MCF 10A (cell line): Measurements from ENCODE around the gene AGRP. TPM values are rescaled to one million over a fixed set of nuclear protein-coding genes. Genes with fewer than 3 reads are reported as not detected.
A peak's percentile ranks its signal among the peaks of the same experiment; 100 is the strongest.

Experiments used
- BruUV-seq: library from RNA; stranded (reverse); fragments of 400-500 nt; replicated peaks from 2 replicates; lab custom pipeline; 2021; lab: Mats Ljungman, UMichigan
- CTCF ChIA-PET: fragments of 300-600 bp; sonication (Branson Sonifier 250); formaldehyde crosslinking; extraction: SDS; loops from one replicate; lab custom pipeline; 2021; ENCODE audit warnings: antibody characterized with exemption, inconsistent platforms; lab: Yijun Ruan, JAX
- POLR2A ChIA-PET: fragments of 300-600, 350-650 bp; sonication (Branson Sonifier 250); formaldehyde crosslinking; extraction: SDS; loops from one replicate; lab custom pipeline; 2020; ENCODE audit warnings: antibody characterized with exemption, inconsistent platforms; lab: Yijun Ruan, JAX
- DNase-seq: peaks from one replicate; pipeline ENCODE4 v3.0.0-alpha.2; 2018; ENCODE audit not compliant: unreplicated experiment
- H3K27ac Mint-ChIP-seq: one replicate; pipeline ENCODE4 v1.8.0; 2022; ENCODE audit warnings: mild to moderate bottlenecking, low read depth, mixed read lengths; ENCODE audit not compliant: unreplicated experiment
- H3K27me3 Mint-ChIP-seq: one replicate; pipeline ENCODE4 v1.8.0; 2022; ENCODE audit warnings: mixed read lengths; ENCODE audit not compliant: insufficient read depth, unreplicated experiment
- H3K36me3 Mint-ChIP-seq: one replicate; pipeline ENCODE4 v1.8.0; 2022; ENCODE audit warnings: mild to moderate bottlenecking, moderate library complexity, mixed read lengths; ENCODE audit not compliant: insufficient read depth, unreplicated experiment
- H3K4me1 Mint-ChIP-seq: one replicate; pipeline ENCODE4 v1.8.0; 2022; ENCODE audit warnings: mixed read lengths; ENCODE audit not compliant: insufficient read depth, unreplicated experiment
- H3K4me3 Mint-ChIP-seq: one replicate; pipeline ENCODE4 v1.8.0; 2022; ENCODE audit warnings: mild to moderate bottlenecking, moderate library complexity, mixed read lengths; ENCODE audit not compliant: unreplicated experiment
- H3K9me3 Mint-ChIP-seq: one replicate; pipeline ENCODE4 v1.8.0; 2022; ENCODE audit warnings: mixed read lengths; ENCODE audit not compliant: unreplicated experiment
- intact Hi-C: fragments of 100-400 bp; cut with micrococcal nuclease; formaldehyde crosslinking; loops from 2 replicates; pipeline ENCODE4 v1.14.1; 2022
- total RNA-seq: library from RNA; stranded (reverse); gene quantifications from 2 replicates; pipeline ENCODE4 v1.2.3, GENCODE V29; 2022
- TF ChIP-seq, protein P1 (sequence below): fragments of 200-600 bp; IDR thresholded peaks from one replicate; pipeline ENCODE4 v1.8.0; 2022; ENCODE audit warnings: antibody characterized with exemption, mild to moderate bottlenecking; ENCODE audit not compliant: unreplicated experiment

Gene AGRP
- total RNA-seq, 1 experiment from 2014 or later, result not detected

DNA sequence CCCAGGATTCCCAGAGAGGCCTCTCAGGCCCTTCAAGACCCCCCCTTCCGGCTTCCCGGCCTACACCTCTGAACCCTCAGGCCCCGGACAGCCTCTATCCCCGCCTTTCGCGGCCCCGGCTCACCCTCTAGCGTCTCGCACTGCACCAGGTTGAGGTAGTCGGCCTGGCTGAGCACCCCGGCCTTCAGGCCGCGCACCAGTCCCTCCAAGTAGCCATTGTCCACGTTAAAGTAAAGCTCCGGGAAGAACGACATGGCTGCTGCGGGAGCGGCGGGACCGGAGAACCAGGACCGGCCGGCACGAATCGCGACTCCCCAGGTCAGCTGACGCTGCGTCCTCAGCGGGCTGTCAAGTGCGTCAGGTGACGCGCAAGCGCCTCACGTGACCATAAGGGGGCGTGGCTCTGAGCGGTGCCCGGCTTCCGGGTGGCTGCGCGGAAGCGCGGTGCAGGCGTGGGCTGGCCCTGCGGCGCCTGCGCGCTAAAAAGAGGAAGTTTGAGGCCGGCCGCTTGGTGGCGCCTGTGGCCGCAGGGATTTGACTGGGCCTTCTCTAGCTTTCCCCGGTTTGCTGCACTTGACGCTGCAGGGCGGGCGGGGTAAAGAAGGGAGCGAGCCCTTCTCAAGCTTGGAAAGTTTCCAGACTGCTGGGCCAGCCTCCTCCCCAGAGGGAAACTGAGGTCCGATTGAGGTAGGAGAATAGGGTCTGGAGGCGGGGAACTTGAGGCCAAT, 2.4 kb downstream of the AGRP start, which contains the start of gene ATP6V0D1:
Gene ATP6V0D1, minus strand, starts transcription at position 325 of the 728 bp plus-strand sequence. Its CDS starts 71 bp downstream, at position 254.
- intact Hi-C loops, result loop anchor here (1.0 kb wide), 1 partner anchor 33 kb away; no protein-coding TSS in a partner anchor
- H3K27ac Mint-ChIP-seq, result peak within 1 kb of the TSS; percentile 97
- peak; percentile 96 for DNase-seq
- peaks cover 17% of the 10 kb centered on the region for H3K36me3 Mint-ChIP-seq
- peaks cover 22% of the 10 kb centered on the region for H3K4me1 Mint-ChIP-seq
- no peaks in the 10 kb centered on the region for H3K27me3 Mint-ChIP-seq
- ChIA-PET POLR2A (interaction anchor here (0.6 to 3.4 kb wide), 29 partner anchors 9 to 672 kb away, joined by 3 to 21 read pairs (median 4); partner anchors contain the start of genes ACD, FHOD1, NFATC3 and RANBP10), CTCF (interaction anchor here (0.6 to 6.2 kb wide), 29 partner anchors 11 to 1037 kb away, joined by 3 to 52 read pairs (median 4); partner anchors contain the start of genes CTCF, E2F4 and GFOD2)
- H3K4me3 Mint-ChIP-seq, result peak within 1 kb of the TSS; percentile 98
- TF ChIP-seq, protein P1, sequence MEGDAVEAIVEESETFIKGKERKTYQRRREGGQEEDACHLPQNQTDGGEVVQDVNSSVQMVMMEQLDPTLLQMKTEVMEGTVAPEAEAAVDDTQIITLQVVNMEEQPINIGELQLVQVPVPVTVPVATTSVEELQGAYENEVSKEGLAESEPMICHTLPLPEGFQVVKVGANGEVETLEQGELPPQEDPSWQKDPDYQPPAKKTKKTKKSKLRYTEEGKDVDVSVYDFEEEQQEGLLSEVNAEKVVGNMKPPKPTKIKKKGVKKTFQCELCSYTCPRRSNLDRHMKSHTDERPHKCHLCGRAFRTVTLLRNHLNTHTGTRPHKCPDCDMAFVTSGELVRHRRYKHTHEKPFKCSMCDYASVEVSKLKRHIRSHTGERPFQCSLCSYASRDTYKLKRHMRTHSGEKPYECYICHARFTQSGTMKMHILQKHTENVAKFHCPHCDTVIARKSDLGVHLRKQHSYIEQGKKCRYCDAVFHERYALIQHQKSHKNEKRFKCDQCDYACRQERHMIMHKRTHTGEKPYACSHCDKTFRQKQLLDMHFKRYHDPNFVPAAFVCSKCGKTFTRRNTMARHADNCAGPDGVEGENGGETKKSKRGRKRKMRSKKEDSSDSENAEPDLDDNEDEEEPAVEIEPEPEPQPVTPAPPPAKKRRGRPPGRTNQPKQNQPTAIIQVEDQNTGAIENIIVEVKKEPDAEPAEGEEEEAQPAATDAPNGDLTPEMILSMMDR, result peak; percentile 79
- H3K9me3 Mint-ChIP-seq, result no peaks in the 10 kb centered on the region
- no TSS peak for BruUV-seq

- Mint-ChIP-seq H3K4me1 (peaks cover 31% of the 10 kb centered on the region), H3K36me3 (peaks cover 17% of the 10 kb centered on the region), H3K27ac (peak overlapping the region; percentile 7), H3K27me3 (no peaks in the 10 kb centered on the region), H3K9me3 (no peaks in the 10 kb centered on the region), H3K4me3 (peak overlapping the region; percentile 98)
- CTCF ChIA-PET, result interaction anchor here (0.7 to 6.2 kb wide), 4 partner anchors 12 to 50 kb away, joined by 3 to 52 read pairs (median 4); no protein-coding TSS in a partner anchor
- no TSS peak for BruUV-seq
- TF ChIP-seq, protein P1, result no peak
- POLR2A ChIA-PET, result interaction anchor here (1.5 kb wide), 1 partner anchor 13 kb away, joined by 3 read pairs; no protein-coding TSS in a partner anchor
- peak; percentile 17 for DNase-seq
- intact Hi-C loops, result no loop called here
Observed at GRCh38 chr16:67477960-67478554, 5.3 kb downstream of the AGRP start.

DNA sequence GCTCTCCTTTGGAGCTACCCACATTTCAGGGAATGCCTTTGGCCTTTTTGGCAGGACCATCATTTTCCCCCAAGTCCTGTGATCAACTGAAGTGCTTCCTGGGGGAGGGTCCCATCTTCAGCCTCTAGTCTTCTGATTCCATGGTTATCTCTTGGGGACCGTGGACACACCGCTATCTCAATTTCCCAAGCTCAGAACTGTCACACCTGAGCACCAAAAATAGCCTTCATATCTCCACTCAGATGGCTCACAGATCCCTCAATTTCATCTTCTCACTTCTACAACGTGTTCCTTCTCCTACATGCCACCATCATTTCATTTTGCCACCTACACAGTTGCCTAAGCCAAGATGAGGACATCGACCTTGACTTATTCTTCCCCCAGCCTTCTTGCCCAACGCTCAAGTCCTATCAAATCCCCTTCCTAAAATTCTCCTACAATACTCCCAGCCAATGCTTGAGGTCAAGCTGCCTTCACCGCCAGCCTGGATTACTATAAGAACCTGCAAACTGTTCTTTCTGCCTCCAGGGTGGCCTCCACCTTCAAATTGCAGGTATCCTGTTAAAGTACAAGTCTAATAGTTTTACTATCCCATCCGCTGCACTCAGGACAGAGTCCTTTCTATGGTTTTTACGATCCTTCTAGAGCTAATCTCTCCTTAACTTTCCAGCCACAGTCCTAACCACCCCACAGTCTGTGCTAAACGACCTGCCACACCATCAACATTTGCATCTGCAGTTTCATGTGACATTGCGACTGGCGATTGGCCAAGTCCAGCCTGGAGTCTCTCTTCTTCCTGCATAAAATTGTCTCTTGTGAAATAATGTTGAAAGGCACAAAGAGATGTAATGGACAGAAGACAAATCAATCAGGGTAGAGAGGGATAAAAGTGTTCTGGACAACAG, 8.5 kb downstream of the AGRP start:
- DNase-seq, result no peak
- Mint-ChIP-seq H3K4me3 (no peak overlapping the region), H3K4me1 (peaks cover 27% of the 10 kb centered on the region), H3K27me3 (no peaks in the 10 kb centered on the region), H3K27ac (no peak overlapping the region), H3K36me3 (peaks cover 17% of the 10 kb centered on the region), H3K9me3 (no peaks in the 10 kb centered on the region)
- no TSS peak for BruUV-seq
- POLR2A ChIA-PET, result interaction anchor here (0.5 kb wide), 1 partner anchor 36 kb away, joined by 4 read pairs; no protein-coding TSS in a partner anchor
- CTCF ChIA-PET, result interaction anchor here (0.7 to 1.3 kb wide), 6 partner anchors 11 to 214 kb away, joined by 3 to 4 read pairs (median 3); no protein-coding TSS in a partner anchor
- intact Hi-C loops, result no loop called here
- TF ChIP-seq, protein P1, result no peak
